Measurements from ENCODE around the gene PFKFB2.

PFKFB2 gene

GRCh38 chr1:207031016-207031415 lies 22.1 kb upstream of the PFKFB2 start:
- no peak for DNase-seq (ENCODE audit: low spot score)
- no peak for TF ChIP-seq CTCF (IDR thresholded peaks at IDR 0.05; ENCODE audit: borderline replicate concordance, control extremely low read depth, extremely low read depth, insufficient read depth, missing control alignments)
- in situ Hi-C loops (cut with MboI; ENCODE audit: low sequenced_read_pairs, unreplicated experiment): no loop called here

- no peak for TF ChIP-seq CTCF (IDR thresholded peaks at IDR 0.05; ENCODE audit: borderline replicate concordance, control extremely low read depth, extremely low read depth, insufficient read depth, missing control alignments)
- in situ Hi-C loops (cut with MboI; ENCODE audit: low sequenced_read_pairs, unreplicated experiment): no loop called here
- DNase-seq (ENCODE audit: low spot score): no peak
Observed at GRCh38 chr1:207031632-207032264, 21.3 kb upstream of the PFKFB2 start.

- no peak for DNase-seq (ENCODE audit: low spot score)
- in situ Hi-C loops (cut with MboI; ENCODE audit: low sequenced_read_pairs, unreplicated experiment): no loop called here
Observed at GRCh38 chr1:207032528-207033017, 20.5 kb upstream of the PFKFB2 start, which contains the start of gene C1orf116. Gene C1orf116, minus strand, starts transcription at chr1:207032756. Its CDS starts 5,158 bp downstream, at chr1:207027598.

GRCh38 chr1:207033302-207033701 lies 19.8 kb upstream of the PFKFB2 start:
- no peak for TF ChIP-seq CTCF (IDR thresholded peaks at IDR 0.05; ENCODE audit: borderline replicate concordance, control extremely low read depth, extremely low read depth, insufficient read depth, missing control alignments)
- no peak for DNase-seq (ENCODE audit: low spot score)
- in situ Hi-C loops (cut with MboI; ENCODE audit: low sequenced_read_pairs, unreplicated experiment): no loop called here

More at GRCh38 chr1:207032528-207033017, 20.5 kb upstream of the PFKFB2 start, which contains the start of gene C1orf116:
- TF ChIP-seq CTCF (IDR thresholded peaks at IDR 0.05; ENCODE audit: borderline replicate concordance, control extremely low read depth, extremely low read depth, insufficient read depth, missing control alignments): no peak

GRCh38 chr1:207034208-207034607 lies 18.9 kb upstream of the PFKFB2 start:
- no peak for TF ChIP-seq CTCF (IDR thresholded peaks at IDR 0.05; ENCODE audit: borderline replicate concordance, control extremely low read depth, extremely low read depth, insufficient read depth, missing control alignments)
- no peak for DNase-seq (ENCODE audit: low spot score)
- in situ Hi-C loops (cut with MboI; ENCODE audit: low sequenced_read_pairs, unreplicated experiment): no loop called here

GRCh38 chr1:207034998-207035397 lies 18.1 kb upstream of the PFKFB2 start:
- no peak for DNase-seq (ENCODE audit: low spot score)
- in situ Hi-C loops (cut with MboI; ENCODE audit: low sequenced_read_pairs, unreplicated experiment): no loop called here
- TF ChIP-seq CTCF (IDR thresholded peaks at IDR 0.05; ENCODE audit: borderline replicate concordance, control extremely low read depth, extremely low read depth, insufficient read depth, missing control alignments): no peak

All from GM13976 (cell line).